NT2/D1 (cell line): ENCODE measurements around the gene ATP5F1A.

ENCODE experiments used
- SUZ12 ChIP-seq: IDR thresholded peaks from 2 replicates; pipeline ENCODE4 v1.6.1; 2011; ENCODE audit not compliant: insufficient read length, insufficient read depth; ENCODE audit errors: extremely low read depth
- YY1 ChIP-seq: IDR thresholded peaks from 2 replicates; pipeline ENCODE4 v1.6.1; 2011; ENCODE audit not compliant: insufficient read length, insufficient read depth
- ZNF274 ChIP-seq: IDR thresholded peaks from 2 replicates; pipeline ENCODE4 v1.6.1; 2011; ENCODE audit warnings: mild to moderate bottlenecking, low read depth, low read length

- no peak for TF ChIP-seq ZNF274
- no peak for TF ChIP-seq SUZ12
- TF ChIP-seq YY1: no peak
Measured at GRCh38 chr18:46109386-46109785, 11.3 kb upstream of the ATP5F1A start.
